ENCODE measurements around the gene AUTS2. TPM values are rescaled to one million over a fixed set of nuclear protein-coding genes. Genes with fewer than 3 reads are reported as not detected.

The AUTS2 gene
- total and polyA plus RNA-seq, 2 donors (not counting 1 experiment from before 2014, with no cell fraction given) = 0.60 to 9.1 TPM

DNA sequence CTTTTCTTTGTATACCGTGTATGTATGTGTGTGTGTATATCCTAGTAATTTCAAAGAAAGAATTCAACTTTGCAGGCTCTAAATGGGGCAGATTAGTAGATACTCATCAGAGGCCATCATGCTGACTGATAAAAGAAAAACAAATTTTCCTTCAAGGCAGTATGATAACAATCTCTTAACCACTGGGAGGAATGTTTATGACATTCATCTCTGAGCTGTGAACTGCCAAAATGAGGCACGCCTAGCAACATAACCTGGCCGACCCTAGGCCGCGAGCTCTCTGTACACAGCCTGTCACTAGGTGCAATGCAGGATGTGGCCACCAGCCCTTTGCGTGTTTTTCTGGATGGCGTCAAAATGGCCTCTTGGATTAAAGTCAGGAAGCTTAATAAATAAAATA is 1190.0 kb downstream of the AUTS2 start:
- peak in 1 of 2 donors; percentile 9 for DNase-seq (ENCODE audit: low read depth in 2 of 2)
- TF ChIP-seq EZH2 (IDR thresholded peaks at IDR 0.05; ENCODE audit: low read length, missing control alignments) = no peak
- TF ChIP-seq, protein P1, sequence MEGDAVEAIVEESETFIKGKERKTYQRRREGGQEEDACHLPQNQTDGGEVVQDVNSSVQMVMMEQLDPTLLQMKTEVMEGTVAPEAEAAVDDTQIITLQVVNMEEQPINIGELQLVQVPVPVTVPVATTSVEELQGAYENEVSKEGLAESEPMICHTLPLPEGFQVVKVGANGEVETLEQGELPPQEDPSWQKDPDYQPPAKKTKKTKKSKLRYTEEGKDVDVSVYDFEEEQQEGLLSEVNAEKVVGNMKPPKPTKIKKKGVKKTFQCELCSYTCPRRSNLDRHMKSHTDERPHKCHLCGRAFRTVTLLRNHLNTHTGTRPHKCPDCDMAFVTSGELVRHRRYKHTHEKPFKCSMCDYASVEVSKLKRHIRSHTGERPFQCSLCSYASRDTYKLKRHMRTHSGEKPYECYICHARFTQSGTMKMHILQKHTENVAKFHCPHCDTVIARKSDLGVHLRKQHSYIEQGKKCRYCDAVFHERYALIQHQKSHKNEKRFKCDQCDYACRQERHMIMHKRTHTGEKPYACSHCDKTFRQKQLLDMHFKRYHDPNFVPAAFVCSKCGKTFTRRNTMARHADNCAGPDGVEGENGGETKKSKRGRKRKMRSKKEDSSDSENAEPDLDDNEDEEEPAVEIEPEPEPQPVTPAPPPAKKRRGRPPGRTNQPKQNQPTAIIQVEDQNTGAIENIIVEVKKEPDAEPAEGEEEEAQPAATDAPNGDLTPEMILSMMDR (conservative IDR thresholded peaks at IDR 0.05 in 1 of 2, IDR thresholded peaks at IDR 0.05 in 1 of 2; ENCODE audit: low read depth in 1 of 2, low read length in 2 of 2) = no peak
- H3K9me3 ChIP-seq (ENCODE audit: control insufficient read depth, insufficient read depth, low read depth, low read length) = no peaks in the 10 kb centered on the region
- no peak overlapping the region for H2AFZ ChIP-seq (ENCODE audit: low read length)
- no peaks in the 10 kb centered on the region for H4K20me1 ChIP-seq (ENCODE audit: control insufficient read depth, extremely low read depth, insufficient read depth, low read length)
- H3K4me2 ChIP-seq (ENCODE audit: extremely low read depth, insufficient read depth, low read length) = no peak overlapping the region
- H3K36me3 ChIP-seq (ENCODE audit: control insufficient read depth, insufficient read depth, low read length) = peaks cover 3% of the 10 kb centered on the region
- no peaks in the 10 kb centered on the region for H3K4me1 ChIP-seq (ENCODE audit: control insufficient read depth, extremely low read depth, insufficient read depth, low read length)
- no peak overlapping the region for H3K9ac ChIP-seq (ENCODE audit: insufficient read depth, low read length)
- no peak overlapping the region for H3K4me3 ChIP-seq (replicated peaks in 1 of 4; ENCODE audit: control extremely low read depth in 1 of 4, insufficient read depth in 1 of 4, low read depth in 3 of 4, low read length in 4 of 4)
- no peak overlapping the region for H3K27ac ChIP-seq (ENCODE audit: insufficient read depth, low read length)
- H3K79me2 ChIP-seq (ENCODE audit: control insufficient read depth, insufficient read depth, low read length) = no peaks in the 10 kb centered on the region
- no peaks in the 10 kb centered on the region for H3K27me3 ChIP-seq (ENCODE audit: control insufficient read depth, insufficient read depth, low read length)

DNA sequence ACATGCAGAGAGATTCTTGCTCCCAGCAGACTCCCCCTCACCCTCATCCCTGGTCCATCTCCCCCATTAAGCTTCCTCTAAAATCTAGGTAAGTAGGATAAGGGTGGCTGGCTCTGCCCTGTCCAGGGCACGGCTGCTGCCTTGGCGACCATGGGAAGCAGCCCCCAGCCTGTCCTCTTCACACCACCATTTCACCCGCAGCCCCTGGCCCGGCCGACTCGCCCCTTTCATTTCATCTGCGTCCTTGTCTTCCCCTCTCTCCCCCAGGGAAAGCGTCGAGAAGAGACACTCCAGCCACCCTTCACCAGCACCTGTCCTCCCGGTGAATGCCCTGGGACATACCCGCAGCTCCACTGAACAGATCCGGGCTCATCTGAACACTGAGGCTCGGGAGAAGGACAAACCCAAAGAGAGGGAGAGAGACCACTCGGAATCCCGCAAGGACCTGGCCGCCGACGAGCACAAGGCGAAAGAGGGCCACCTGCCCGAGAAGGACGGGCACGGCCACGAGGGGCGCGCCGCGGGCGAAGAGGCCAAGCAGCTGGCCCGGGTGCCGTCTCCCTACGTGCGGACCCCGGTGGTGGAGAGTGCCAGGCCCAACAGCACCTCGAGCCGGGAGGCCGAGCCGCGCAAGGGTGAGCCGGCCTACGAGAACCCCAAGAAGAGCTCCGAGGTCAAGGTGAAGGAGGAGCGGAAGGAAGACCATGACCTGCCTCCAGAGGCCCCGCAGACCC is 1191.4 kb downstream of the AUTS2 start:
- H3K9me3 ChIP-seq (ENCODE audit: control insufficient read depth, insufficient read depth, low read depth, low read length) = no peaks in the 10 kb centered on the region
- H3K27ac ChIP-seq (ENCODE audit: insufficient read depth, low read length) = no peak overlapping the region
- H3K79me2 ChIP-seq (ENCODE audit: control insufficient read depth, insufficient read depth, low read length) = no peaks in the 10 kb centered on the region
- H3K9ac ChIP-seq (ENCODE audit: insufficient read depth, low read length) = no peak overlapping the region
- H3K4me2 ChIP-seq (ENCODE audit: extremely low read depth, insufficient read depth, low read length) = no peak overlapping the region
- H3K27me3 ChIP-seq (ENCODE audit: control insufficient read depth, insufficient read depth, low read length) = no peaks in the 10 kb centered on the region
- peaks cover 3% of the 10 kb centered on the region for H3K36me3 ChIP-seq (ENCODE audit: control insufficient read depth, insufficient read depth, low read length)
- H2AFZ ChIP-seq (ENCODE audit: low read length) = no peak overlapping the region
- H4K20me1 ChIP-seq (ENCODE audit: control insufficient read depth, extremely low read depth, insufficient read depth, low read length) = no peaks in the 10 kb centered on the region
- no peak overlapping the region for H3K4me3 ChIP-seq (replicated peaks in 1 of 4; ENCODE audit: control extremely low read depth in 1 of 4, insufficient read depth in 1 of 4, low read depth in 3 of 4, low read length in 4 of 4)
- H3K4me1 ChIP-seq (ENCODE audit: control insufficient read depth, extremely low read depth, insufficient read depth, low read length) = no peaks in the 10 kb centered on the region
- no peak for DNase-seq (ENCODE audit: low read depth in 2 of 2)
- TF ChIP-seq EZH2 (IDR thresholded peaks at IDR 0.05; ENCODE audit: low read length, missing control alignments) = no peak
- TF ChIP-seq, protein P1 (conservative IDR thresholded peaks at IDR 0.05 in 1 of 2, IDR thresholded peaks at IDR 0.05 in 1 of 2; ENCODE audit: low read depth in 1 of 2, low read length in 2 of 2) = no peak

DNA sequence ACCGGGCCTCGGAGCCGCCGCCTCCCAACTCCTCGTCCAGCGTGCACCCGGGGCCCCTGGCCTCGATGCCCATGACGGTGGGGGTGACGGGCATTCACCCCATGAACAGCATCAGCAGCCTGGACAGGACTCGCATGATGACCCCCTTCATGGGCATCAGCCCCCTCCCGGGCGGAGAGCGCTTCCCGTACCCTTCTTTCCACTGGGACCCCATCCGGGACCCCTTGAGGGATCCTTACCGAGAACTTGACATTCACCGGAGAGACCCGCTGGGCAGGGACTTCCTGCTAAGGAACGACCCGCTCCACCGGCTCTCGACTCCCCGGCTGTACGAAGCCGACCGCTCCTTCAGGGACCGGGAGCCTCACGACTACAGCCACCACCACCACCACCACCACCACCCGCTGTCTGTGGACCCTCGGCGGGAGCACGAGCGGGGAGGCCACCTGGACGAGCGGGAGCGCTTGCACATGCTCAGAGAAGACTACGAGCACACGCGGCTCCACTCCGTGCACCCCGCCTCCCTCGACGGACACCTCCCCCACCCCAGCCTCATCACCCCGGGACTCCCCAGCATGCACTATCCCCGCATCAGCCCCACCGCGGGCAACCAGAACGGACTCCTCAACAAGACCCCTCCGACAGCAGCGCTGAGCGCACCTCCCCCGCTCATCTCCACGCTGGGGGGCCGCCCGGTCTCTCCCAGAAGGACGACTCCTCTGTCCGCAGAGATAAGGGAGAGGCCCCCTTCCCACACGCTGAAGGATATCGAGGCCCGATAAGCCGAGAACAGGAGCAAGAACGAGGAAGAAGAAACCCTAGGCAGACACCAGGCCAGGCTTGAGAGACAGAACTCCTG is 1192.2 kb downstream of the AUTS2 start:
- H3K4me1 ChIP-seq (ENCODE audit: control insufficient read depth, extremely low read depth, insufficient read depth, low read length) = no peaks in the 10 kb centered on the region
- no peak overlapping the region for H3K4me3 ChIP-seq (replicated peaks in 1 of 4; ENCODE audit: control extremely low read depth in 1 of 4, insufficient read depth in 1 of 4, low read depth in 3 of 4, low read length in 4 of 4)
- H2AFZ ChIP-seq (ENCODE audit: low read length) = no peak overlapping the region
- H3K27me3 ChIP-seq (ENCODE audit: control insufficient read depth, insufficient read depth, low read length) = no peaks in the 10 kb centered on the region
- no peak for TF ChIP-seq EZH2 (IDR thresholded peaks at IDR 0.05; ENCODE audit: low read length, missing control alignments)
- TF ChIP-seq, protein P1 (conservative IDR thresholded peaks at IDR 0.05 in 1 of 2, IDR thresholded peaks at IDR 0.05 in 1 of 2; ENCODE audit: low read depth in 1 of 2, low read length in 2 of 2) = no peak
- no peaks in the 10 kb centered on the region for H3K79me2 ChIP-seq (ENCODE audit: control insufficient read depth, insufficient read depth, low read length)
- no peaks in the 10 kb centered on the region for H4K20me1 ChIP-seq (ENCODE audit: control insufficient read depth, extremely low read depth, insufficient read depth, low read length)
- H3K4me2 ChIP-seq (ENCODE audit: extremely low read depth, insufficient read depth, low read length) = no peak overlapping the region
- peaks cover 3% of the 10 kb centered on the region for H3K36me3 ChIP-seq (ENCODE audit: control insufficient read depth, insufficient read depth, low read length)
- H3K9ac ChIP-seq (ENCODE audit: insufficient read depth, low read length) = no peak overlapping the region
- H3K9me3 ChIP-seq (ENCODE audit: control insufficient read depth, insufficient read depth, low read depth, low read length) = no peaks in the 10 kb centered on the region
- no peak for DNase-seq (ENCODE audit: low read depth in 2 of 2)
- no peak overlapping the region for H3K27ac ChIP-seq (ENCODE audit: insufficient read depth, low read length)
